ENCODE data around the gene USF3.

USF3 gene

GRCh38 chr3:113625834-113626233, 70.6 kb downstream of the USF3 start:
- TF ChIP-seq CTCF (IDR thresholded peaks at IDR 0.05; ENCODE audit: borderline replicate concordance, control extremely low read depth, extremely low read depth, insufficient read depth, missing control alignments): no peak
- DNase-seq (ENCODE audit: low spot score): no peak
- in situ Hi-C loops (cut with MboI; ENCODE audit: low sequenced_read_pairs, unreplicated experiment): no loop called here

GRCh38 chr3:113623811-113624210, 72.6 kb downstream of the USF3 start:
- in situ Hi-C loops (cut with MboI; ENCODE audit: low sequenced_read_pairs, unreplicated experiment): no loop called here
- DNase-seq (ENCODE audit: low spot score): no peak
- TF ChIP-seq CTCF (IDR thresholded peaks at IDR 0.05; ENCODE audit: borderline replicate concordance, control extremely low read depth, extremely low read depth, insufficient read depth, missing control alignments): no peak

- in situ Hi-C loops (cut with MboI; ENCODE audit: low sequenced_read_pairs, unreplicated experiment): no loop called here
- DNase-seq (ENCODE audit: low spot score): no peak
- no peak for TF ChIP-seq CTCF (IDR thresholded peaks at IDR 0.05; ENCODE audit: borderline replicate concordance, control extremely low read depth, extremely low read depth, insufficient read depth, missing control alignments)
Measured at GRCh38 chr3:113623324-113623723, 73.1 kb downstream of the USF3 start.

GRCh38 chr3:113620091-113620490, 76.4 kb downstream of the USF3 start:
- no peak for DNase-seq (ENCODE audit: low spot score)
- in situ Hi-C loops (cut with MboI; ENCODE audit: low sequenced_read_pairs, unreplicated experiment): no loop called here
- TF ChIP-seq CTCF (IDR thresholded peaks at IDR 0.05; ENCODE audit: borderline replicate concordance, control extremely low read depth, extremely low read depth, insufficient read depth, missing control alignments): no peak

- in situ Hi-C loops (cut with MboI; ENCODE audit: low sequenced_read_pairs, unreplicated experiment): no loop called here
- DNase-seq (ENCODE audit: low spot score): no peak
- TF ChIP-seq CTCF (IDR thresholded peaks at IDR 0.05; ENCODE audit: borderline replicate concordance, control extremely low read depth, extremely low read depth, insufficient read depth, missing control alignments): no peak
Measured at GRCh38 chr3:113617726-113618125, 78.7 kb downstream of the USF3 start.

- no peak for DNase-seq (ENCODE audit: low spot score)
- in situ Hi-C loops (cut with MboI; ENCODE audit: low sequenced_read_pairs, unreplicated experiment): no loop called here
- no peak for TF ChIP-seq CTCF (IDR thresholded peaks at IDR 0.05; ENCODE audit: borderline replicate concordance, control extremely low read depth, extremely low read depth, insufficient read depth, missing control alignments)
Measured at GRCh38 chr3:113615976-113616375, 80.5 kb downstream of the USF3 start.

- DNase-seq (ENCODE audit: low spot score): no peak
- TF ChIP-seq CTCF (IDR thresholded peaks at IDR 0.05; ENCODE audit: borderline replicate concordance, control extremely low read depth, extremely low read depth, insufficient read depth, missing control alignments): no peak
- in situ Hi-C loops (cut with MboI; ENCODE audit: low sequenced_read_pairs, unreplicated experiment): no loop called here
Measured at GRCh38 chr3:113614402-113614801, 82.0 kb downstream of the USF3 start.
